Neural progenitor cell (in vitro differentiated cells): ENCODE data around the gene UBAC1. TPM values are rescaled to one million over a fixed set of nuclear protein-coding genes. Genes with fewer than 3 reads are reported as not detected.
A peak's percentile ranks its signal among the peaks of the same experiment; 100 is the strongest.

Experiments used
- DNase-seq: peaks from one replicate; pipeline ENCODE4 v3.0.0-alpha.2; 2016; ENCODE audit warnings: low spot score
- H2AFZ ChIP-seq: fragments of 200-600 bp; sonication (generic); replicated peaks from 2 replicates; pipeline ENCODE4 v1.6.1; 2016; ENCODE audit warnings: antibody characterized with exemption
- H3F3A ChIP-seq: fragments of 200-600 bp; sonication (generic); 2 replicates; pipeline ENCODE4 v1.6.1; 2016; ENCODE audit warnings: antibody characterized with exemption, low read depth
- H3K27ac ChIP-seq: fragments of 200-600 bp; sonication (generic); 2 replicates; pipeline ENCODE4 v1.5.1; 2016; ENCODE audit warnings: mild to moderate bottlenecking
- H3K27me3 ChIP-seq: fragments of 200-600 bp; sonication (generic); 2 replicates; pipeline ENCODE4 v1.6.1; 2016; ENCODE audit warnings: mild to moderate bottlenecking, moderate library complexity
- H3K36me3 ChIP-seq: fragments of 200-600 bp; sonication (generic); 2 replicates; pipeline ENCODE4 v1.5.1; 2016
- H3K4me1 ChIP-seq: fragments of 200-600 bp; sonication (generic); 2 replicates; pipeline ENCODE4 v1.6.1; 2016; ENCODE audit warnings: mixed run types
- H3K4me2 ChIP-seq: fragments of 200-600 bp; sonication (generic); 2 replicates; pipeline ENCODE4 v1.6.1; 2016
- H3K4me3 ChIP-seq: fragments of 200-600 bp; sonication (generic); 2 replicates; pipeline ENCODE4 v1.5.1; 2016
- H3K79me2 ChIP-seq: fragments of 200-600 bp; sonication (generic); 2 replicates; pipeline ENCODE4 v1.6.1; 2016; ENCODE audit warnings: low read depth
- H3K9ac ChIP-seq: fragments of 200-600 bp; sonication (generic); 2 replicates; pipeline ENCODE4 v1.6.1; 2016
- H3K9me3 ChIP-seq: fragments of 200-600 bp; sonication (generic); 2 replicates; pipeline ENCODE4 v1.5.1; 2016; ENCODE audit warnings: low read depth
- H4K20me1 ChIP-seq: fragments of 200-600 bp; sonication (generic); 2 replicates; pipeline ENCODE4 v1.6.1; 2016; ENCODE audit warnings: low read depth
- H3K27ac Mint-ChIP-seq: 3 replicates; pipeline ENCODE4 v1.8.0; 2021; ENCODE audit warnings: mixed read lengths
- H3K27me3 Mint-ChIP-seq: 2 replicates; pipeline ENCODE4 v1.8.0; 2022; ENCODE audit warnings: low read depth, mild to moderate bottlenecking, inconsistent platforms, moderate library complexity, mixed read lengths; ENCODE audit not compliant: insufficient read depth
- H3K36me3 Mint-ChIP-seq: 3 replicates; pipeline ENCODE4 v1.8.0; 2021; ENCODE audit warnings: mixed read lengths
- H3K4me1 Mint-ChIP-seq: 3 replicates; pipeline ENCODE4 v1.8.0; 2021; ENCODE audit warnings: mixed read lengths
- H3K4me3 Mint-ChIP-seq: 3 replicates; pipeline ENCODE4 v1.8.0; 2021; ENCODE audit warnings: mild to moderate bottlenecking, moderate library complexity, mixed read lengths
- H3K9me3 Mint-ChIP-seq: 3 replicates; pipeline ENCODE4 v1.8.0; 2020; ENCODE audit warnings: mixed read lengths
- CTCF ChIP-seq: fragments of 200-600 bp; sonication (generic); IDR thresholded peaks from 2 replicates; pipeline ENCODE4 v1.5.1; 2017; ENCODE audit warnings: antibody characterized with exemption, mild to moderate bottlenecking
- EZH2 ChIP-seq: fragments of 200-600 bp; sonication (generic); IDR thresholded peaks from 2 replicates; pipeline ENCODE4 v1.6.1; 2017; ENCODE audit warnings: antibody characterized with exemption, mild to moderate bottlenecking, moderate library complexity
- EZH2phosphoT487 ChIP-seq: fragments of 200-600 bp; sonication (generic); IDR thresholded peaks from 2 replicates; pipeline ENCODE4 v1.6.1; 2017; ENCODE audit warnings: antibody characterized with exemption
- total RNA-seq: library from RNA; depleted of rRNA; stranded (reverse); fragments of >200 nt; gene quantifications from 2 replicates; pipeline ENCODE4 v1.2.3, GENCODE V29; 2015; ENCODE audit warnings: low replicate concordance

Gene UBAC1, protein sequence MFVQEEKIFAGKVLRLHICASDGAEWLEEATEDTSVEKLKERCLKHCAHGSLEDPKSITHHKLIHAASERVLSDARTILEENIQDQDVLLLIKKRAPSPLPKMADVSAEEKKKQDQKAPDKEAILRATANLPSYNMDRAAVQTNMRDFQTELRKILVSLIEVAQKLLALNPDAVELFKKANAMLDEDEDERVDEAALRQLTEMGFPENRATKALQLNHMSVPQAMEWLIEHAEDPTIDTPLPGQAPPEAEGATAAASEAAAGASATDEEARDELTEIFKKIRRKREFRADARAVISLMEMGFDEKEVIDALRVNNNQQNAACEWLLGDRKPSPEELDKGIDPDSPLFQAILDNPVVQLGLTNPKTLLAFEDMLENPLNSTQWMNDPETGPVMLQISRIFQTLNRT
- total RNA-seq, result 53.6 and 66.0 TPM in 2 replicates

DNA sequence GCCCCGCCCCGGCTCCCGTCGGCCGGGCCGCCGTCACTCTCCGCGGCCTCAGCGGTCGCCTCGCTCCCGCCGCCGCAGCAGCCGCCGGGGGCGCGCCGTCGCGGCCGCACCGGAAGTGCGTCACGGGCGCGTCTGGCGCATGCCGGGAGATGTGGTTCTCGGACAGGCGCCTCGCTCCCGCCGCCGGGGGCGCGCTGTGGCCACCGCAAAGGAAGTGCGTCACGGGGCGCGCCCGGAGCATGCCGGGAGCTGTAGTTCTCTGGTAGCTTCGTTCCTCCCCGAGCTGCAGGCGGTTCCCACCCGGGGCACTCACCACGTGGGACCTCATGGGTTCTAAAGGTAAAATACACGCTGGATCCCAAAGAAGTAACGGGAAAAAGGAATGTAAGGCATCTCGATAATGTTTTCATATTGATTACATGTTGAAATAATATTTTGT, at the start of gene UBAC1:
TSS of gene UBAC1 (minus strand) at position 97 of the 439 bp plus-strand sequence. CDS start 211 bp downstream, outside the sequence.
- DNase-seq, result peak; percentile 98

GRCh38 chr9:136010615-136011361, 49.6 kb upstream of the UBAC1 start:
- Histone ChIP-seq H3K4me3 (no peak overlapping the region), H3K27ac (no peak overlapping the region), H3K9me3 (no peaks in the 10 kb centered on the region), H3K36me3 (no peaks in the 10 kb centered on the region), H3K4me1 (peaks cover 30% of the 10 kb centered on the region), H3F3A (peaks cover 23% of the 10 kb centered on the region), H3K4me2 (no peak overlapping the region), H4K20me1 (no peaks in the 10 kb centered on the region), H3K27me3 (no peaks in the 10 kb centered on the region), H3K9ac (no peak overlapping the region), H2AFZ (no peak overlapping the region), H3K79me2 (no peaks in the 10 kb centered on the region)
- H3K27me3 Mint-ChIP-seq, result peaks cover 13% of the 10 kb centered on the region
- H3K27ac Mint-ChIP-seq, result peak overlapping the region; percentile 36
- no peak for TF ChIP-seq EZH2
- TF ChIP-seq EZH2phosphoT487, result no peak
- TF ChIP-seq CTCF, result no peak
- H3K4me1 Mint-ChIP-seq, result peaks cover 50% of the 10 kb centered on the region
- no peaks in the 10 kb centered on the region for H3K36me3 Mint-ChIP-seq
- H3K9me3 Mint-ChIP-seq, result no peaks in the 10 kb centered on the region
- peak overlapping the region; percentile 48 for H3K4me3 Mint-ChIP-seq
- no peak for DNase-seq

More for the DNA sequence above, at the start of gene UBAC1:
- Histone ChIP-seq H3F3A (peaks cover 10% of the 10 kb centered on the region), H3K4me1 (no peaks in the 10 kb centered on the region), H3K27ac (no peak within 1 kb of the TSS), H3K36me3 (no peaks in the 10 kb centered on the region), H3K9me3 (no peaks in the 10 kb centered on the region), H3K79me2 (peaks cover 44% of the 10 kb centered on the region), H3K27me3 (peaks cover 11% of the 10 kb centered on the region), H2AFZ (peak within 1 kb of the TSS; percentile 73), H3K4me3 (peak within 1 kb of the TSS; percentile 80), H4K20me1 (peaks cover 31% of the 10 kb centered on the region), H3K4me2 (peak within 1 kb of the TSS; percentile 98), H3K9ac (peak within 1 kb of the TSS; percentile 62)
- Mint-ChIP-seq H3K4me3 (peak within 1 kb of the TSS; percentile 93), H3K27me3 (peaks cover 7% of the 10 kb centered on the region), H3K36me3 (no peaks in the 10 kb centered on the region), H3K9me3 (no peaks in the 10 kb centered on the region), H3K4me1 (peaks cover 26% of the 10 kb centered on the region), H3K27ac (no peak within 1 kb of the TSS)
- TF ChIP-seq CTCF (peak; percentile 24), EZH2 (no peak), EZH2phosphoT487 (no peak)

GRCh38 chr9:136010176-136010575, 49.0 kb upstream of the UBAC1 start:
- Mint-ChIP-seq H3K4me3 (peak overlapping the region; percentile 6), H3K4me1 (peaks cover 55% of the 10 kb centered on the region), H3K9me3 (no peaks in the 10 kb centered on the region), H3K27ac (peak overlapping the region; percentile 30), H3K27me3 (peaks cover 13% of the 10 kb centered on the region), H3K36me3 (no peaks in the 10 kb centered on the region)
- no peak overlapping the region for H3K27ac ChIP-seq
- H3K4me2 ChIP-seq, result no peak overlapping the region
- H3K9ac ChIP-seq, result no peak overlapping the region
- no peaks in the 10 kb centered on the region for H3K27me3 ChIP-seq
- no peaks in the 10 kb centered on the region for H4K20me1 ChIP-seq
- TF ChIP-seq EZH2 (no peak), EZH2phosphoT487 (no peak), CTCF (no peak)
- H3K36me3 ChIP-seq, result no peaks in the 10 kb centered on the region
- H2AFZ ChIP-seq, result no peak overlapping the region
- H3K79me2 ChIP-seq, result no peaks in the 10 kb centered on the region
- DNase-seq, result no peak
- peaks cover 23% of the 10 kb centered on the region for H3F3A ChIP-seq
- H3K4me3 ChIP-seq, result no peak overlapping the region
- no peaks in the 10 kb centered on the region for H3K9me3 ChIP-seq
- H3K4me1 ChIP-seq, result peaks cover 31% of the 10 kb centered on the region
